Measurements from ENCODE around the gene CEP135. TPM values are rescaled to one million over a fixed set of nuclear protein-coding genes. Genes with fewer than 3 reads are reported as not detected.
A peak's percentile ranks its signal among the peaks of the same experiment; 100 is the strongest.

CEP135 gene
- total RNA-seq, 3 donors from 2014 or later: 4.8 to 12.1 (median 8.5) TPM

- Histone ChIP-seq H3K9me3 (peaks cover 5 to 12% of the 10 kb centered on the region in 2 donors), H3K27ac (no peak overlapping the region), H3K36me3 (no peaks in the 10 kb centered on the region), H3K4me1 (no peaks in the 10 kb centered on the region), H3K27me3 (no peaks in the 10 kb centered on the region), H3K4me3 (no peak overlapping the region)
- TF ChIP-seq POLR2AphosphoS5 (IDR thresholded peaks at IDR 0.05) (no peak), POLR2A (IDR thresholded peaks at IDR 0.05) (no peak)
- TF ChIP-seq, protein P1, sequence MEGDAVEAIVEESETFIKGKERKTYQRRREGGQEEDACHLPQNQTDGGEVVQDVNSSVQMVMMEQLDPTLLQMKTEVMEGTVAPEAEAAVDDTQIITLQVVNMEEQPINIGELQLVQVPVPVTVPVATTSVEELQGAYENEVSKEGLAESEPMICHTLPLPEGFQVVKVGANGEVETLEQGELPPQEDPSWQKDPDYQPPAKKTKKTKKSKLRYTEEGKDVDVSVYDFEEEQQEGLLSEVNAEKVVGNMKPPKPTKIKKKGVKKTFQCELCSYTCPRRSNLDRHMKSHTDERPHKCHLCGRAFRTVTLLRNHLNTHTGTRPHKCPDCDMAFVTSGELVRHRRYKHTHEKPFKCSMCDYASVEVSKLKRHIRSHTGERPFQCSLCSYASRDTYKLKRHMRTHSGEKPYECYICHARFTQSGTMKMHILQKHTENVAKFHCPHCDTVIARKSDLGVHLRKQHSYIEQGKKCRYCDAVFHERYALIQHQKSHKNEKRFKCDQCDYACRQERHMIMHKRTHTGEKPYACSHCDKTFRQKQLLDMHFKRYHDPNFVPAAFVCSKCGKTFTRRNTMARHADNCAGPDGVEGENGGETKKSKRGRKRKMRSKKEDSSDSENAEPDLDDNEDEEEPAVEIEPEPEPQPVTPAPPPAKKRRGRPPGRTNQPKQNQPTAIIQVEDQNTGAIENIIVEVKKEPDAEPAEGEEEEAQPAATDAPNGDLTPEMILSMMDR (IDR thresholded peaks at IDR 0.05): no peak
- DNase-seq (ENCODE audit: low spot score in 2 of 2): no peak
- intact Hi-C loops (cut with DNase I; ENCODE audit: low total_unique reads): no loop called here
Observed at GRCh38 chr4:55939421-55939820, 9.3 kb upstream of the CEP135 start.

- no peaks in the 10 kb centered on the region for H3K27me3 ChIP-seq
- intact Hi-C loops (cut with DNase I; ENCODE audit: low total_unique reads): no loop called here
- H3K36me3 ChIP-seq: no peaks in the 10 kb centered on the region
- no peak for DNase-seq (ENCODE audit: low spot score in 2 of 2)
- peaks cover 5 to 10% of the 10 kb centered on the region in 2 donors for H3K9me3 ChIP-seq
- H3K27ac ChIP-seq: no peak overlapping the region
- no peaks in the 10 kb centered on the region for H3K4me1 ChIP-seq
- no peak overlapping the region for H3K4me3 ChIP-seq
- TF ChIP-seq, protein P1 (IDR thresholded peaks at IDR 0.05): no peak
- TF ChIP-seq POLR2A (IDR thresholded peaks at IDR 0.05) (no peak), POLR2AphosphoS5 (IDR thresholded peaks at IDR 0.05) (no peak)
Observed at GRCh38 chr4:55941881-55942396, 6.8 kb upstream of the CEP135 start.

GRCh38 chr4:55947254-55947882 is 1.4 kb upstream of the CEP135 start:
- Histone ChIP-seq H3K9me3 (no peaks in the 10 kb centered on the region), H3K4me1 (peaks cover 0 to 3% of the 10 kb centered on the region in 2 donors), H3K36me3 (no peaks in the 10 kb centered on the region), H3K27ac (peak overlapping the region in 1 of 2 donors; percentile 93), H3K4me3 (peak overlapping the region; percentile 64 to 89 (median 84)), H3K27me3 (no peaks in the 10 kb centered on the region)
- intact Hi-C loops (cut with DNase I; ENCODE audit: low total_unique reads): no loop called here
- TF ChIP-seq, protein P1 (IDR thresholded peaks at IDR 0.05): no peak
- TF ChIP-seq POLR2A (IDR thresholded peaks at IDR 0.05) (no peak), POLR2AphosphoS5 (IDR thresholded peaks at IDR 0.05) (no peak)
- DNase-seq (ENCODE audit: low spot score in 2 of 2): no peak

- Histone ChIP-seq H3K27me3 (no peaks in the 10 kb centered on the region), H3K27ac (peak overlapping the region; percentile 88 to 93), H3K4me1 (peaks cover 0 to 3% of the 10 kb centered on the region in 2 donors), H3K4me3 (peak overlapping the region; percentile 64 to 89 (median 84)), H3K9me3 (no peaks in the 10 kb centered on the region), H3K36me3 (no peaks in the 10 kb centered on the region)
- no peak for DNase-seq (ENCODE audit: low spot score in 2 of 2)
- intact Hi-C loops (cut with DNase I; ENCODE audit: low total_unique reads): no loop called here
- no peak for TF ChIP-seq POLR2AphosphoS5 (IDR thresholded peaks at IDR 0.05)
- TF ChIP-seq, protein P1 (IDR thresholded peaks at IDR 0.05): no peak
- TF ChIP-seq POLR2A (IDR thresholded peaks at IDR 0.05): no peak
Observed at GRCh38 chr4:55947912-55948725, 626 bp upstream of the CEP135 start.

DNA sequence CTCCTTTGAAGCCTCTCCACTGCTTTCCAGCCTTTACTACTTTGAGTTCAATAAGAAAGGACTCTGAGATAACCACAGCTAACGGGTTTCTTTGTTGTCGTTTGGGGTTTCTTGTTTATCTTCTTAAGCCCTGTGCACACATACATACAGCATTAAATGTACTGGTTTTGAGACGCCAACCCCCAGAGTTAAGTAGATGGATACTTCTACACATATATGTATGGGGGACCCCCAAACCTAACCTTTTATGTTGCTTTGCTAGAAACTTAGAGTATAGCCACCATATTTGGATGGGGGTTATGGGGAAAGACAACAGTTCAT is 697 bp downstream of the CEP135 start:
- peak overlapping the region; percentile 64 to 89 (median 84) for H3K4me3 ChIP-seq
- DNase-seq (ENCODE audit: low spot score in 2 of 2): no peak
- peaks cover 0 to 3% of the 10 kb centered on the region in 2 donors for H3K4me1 ChIP-seq
- no peaks in the 10 kb centered on the region for H3K36me3 ChIP-seq
- intact Hi-C loops (cut with DNase I; ENCODE audit: low total_unique reads): no loop called here
- peak overlapping the region; percentile 88 to 93 for H3K27ac ChIP-seq
- H3K27me3 ChIP-seq: no peaks in the 10 kb centered on the region
- H3K9me3 ChIP-seq: no peaks in the 10 kb centered on the region
- TF ChIP-seq POLR2A (IDR thresholded peaks at IDR 0.05) (no peak), POLR2AphosphoS5 (IDR thresholded peaks at IDR 0.05) (no peak)
- TF ChIP-seq, protein P1 (IDR thresholded peaks at IDR 0.05): no peak

All from breast epithelium (tissue), 4 donors.